ENCODE results near the gene UROD. TPM values are rescaled to one million over a fixed set of nuclear protein-coding genes. Genes with fewer than 3 reads are reported as not detected.

UROD gene
- total RNA-seq, 1 donor from 2014 or later: 71.9 TPM

- no peak for DNase-seq
These were observed 3.5 kb upstream of the UROD start for GRCh38 chr1:45008516-45008915.

- DNase-seq: no peak
These were observed 2.7 kb upstream of the UROD start for GRCh38 chr1:45009296-45009865.

- DNase-seq: peak; percentile 2
These were observed 1.8 kb upstream of the UROD start for GRCh38 chr1:45009956-45010854.

GRCh38 chr1:45010855-45011811 is 921 bp upstream of the UROD start, which contains the start of gene HECTD3:
TSS of gene HECTD3 (minus strand) at chr1:45011324. CDS start at chr1:45011257, 67 bp downstream.
- peak; percentile 76 for DNase-seq

- no peak for DNase-seq
These were observed 705 bp downstream of the UROD start for GRCh38 chr1:45012639-45013278.

- no peak for DNase-seq
These were observed 1.6 kb downstream of the UROD start for GRCh38 chr1:45013551-45014209.

- peak; percentile 65 for DNase-seq
These were observed 2.4 kb downstream of the UROD start for GRCh38 chr1:45014321-45015028.

GRCh38 chr1:45015683-45016082 is 3.6 kb downstream of the UROD start:
- no peak for DNase-seq

GRCh38 chr1:45016090-45016697 is 4.1 kb downstream of the UROD start:
- no peak for DNase-seq

GRCh38 chr1:45016767-45017166 is 4.7 kb downstream of the UROD start:
- DNase-seq: no peak

- no peak for DNase-seq
These were observed 6.7 kb downstream of the UROD start for GRCh38 chr1:45018599-45019230.

- DNase-seq: no peak
These were observed 11.6 kb downstream of the UROD start for GRCh38 chr1:45023663-45024062.

GRCh38 chr1:45026446-45026845 is 14.4 kb downstream of the UROD start:
- DNase-seq: no peak

GRCh38 chr1:45032837-45033236 is 20.8 kb downstream of the UROD start:
- DNase-seq: no peak

- no peak for DNase-seq
These were observed 21.3 kb downstream of the UROD start for GRCh38 chr1:45033356-45033755.

- no peak for DNase-seq
These were observed 23.7 kb downstream of the UROD start for GRCh38 chr1:45035631-45036301.

- DNase-seq: no peak
These were observed 25.4 kb downstream of the UROD start for GRCh38 chr1:45037456-45037855.

- no peak for DNase-seq
These were observed 26.2 kb downstream of the UROD start for GRCh38 chr1:45038240-45038639.

GRCh38 chr1:45038661-45039364 is 26.8 kb downstream of the UROD start:
- no peak for DNase-seq
